ENCODE results near the gene ATP5MC3.

GRCh38 chr2:175181104-175181876, at the start of gene ATP5MC3:
- TF ChIP-seq, protein P1, sequence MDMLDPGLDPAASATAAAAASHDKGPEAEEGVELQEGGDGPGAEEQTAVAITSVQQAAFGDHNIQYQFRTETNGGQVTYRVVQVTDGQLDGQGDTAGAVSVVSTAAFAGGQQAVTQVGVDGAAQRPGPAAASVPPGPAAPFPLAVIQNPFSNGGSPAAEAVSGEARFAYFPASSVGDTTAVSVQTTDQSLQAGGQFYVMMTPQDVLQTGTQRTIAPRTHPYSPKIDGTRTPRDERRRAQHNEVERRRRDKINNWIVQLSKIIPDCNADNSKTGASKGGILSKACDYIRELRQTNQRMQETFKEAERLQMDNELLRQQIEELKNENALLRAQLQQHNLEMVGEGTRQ (IDR thresholded peaks at IDR 0.05; ENCODE audit: borderline replicate concordance, low read depth, low read length) = no peak
- no peak for TF ChIP-seq STAT1 (conservative IDR thresholded peaks at IDR 0.05)
- TF ChIP-seq EP300 (IDR thresholded peaks at IDR 0.05; ENCODE audit: borderline replicate concordance in 1 of 2, control insufficient read depth in 1 of 2, low read depth in 2 of 2, low read length in 2 of 2) = no peak
- peak in 2 of 3 experiments; percentile 23 to 25; a peak in 2 of 6 replicates for TF ChIP-seq CTCF (IDR thresholded peaks at IDR 0.05 in 2 of 3, conservative IDR thresholded peaks at IDR 0.05 in 1 of 3; ENCODE audit: control insufficient read depth in 2 of 3, extremely low read depth in 1 of 3, insufficient read depth in 1 of 3, low read depth in 3 of 3, low read length in 3 of 3)
- peak; percentile 31 to 60; a peak in 2 of 4 replicates for TF ChIP-seq IKZF2 (IDR thresholded peaks at IDR 0.05)
- TF ChIP-seq POLR2A (IDR thresholded peaks at IDR 0.05; ENCODE audit: low read depth, low read length) = peak; percentile 94
